GM21786 (cell line): ENCODE data around the gene ADORA1.

Source experiments
- ATAC-seq: cut with Tn5 transposase; IDR thresholded peaks from one replicate; pipeline ENCODE4 v1.9.1; 2021; ENCODE audit not compliant: unreplicated experiment

The ADORA1 gene

DNA sequence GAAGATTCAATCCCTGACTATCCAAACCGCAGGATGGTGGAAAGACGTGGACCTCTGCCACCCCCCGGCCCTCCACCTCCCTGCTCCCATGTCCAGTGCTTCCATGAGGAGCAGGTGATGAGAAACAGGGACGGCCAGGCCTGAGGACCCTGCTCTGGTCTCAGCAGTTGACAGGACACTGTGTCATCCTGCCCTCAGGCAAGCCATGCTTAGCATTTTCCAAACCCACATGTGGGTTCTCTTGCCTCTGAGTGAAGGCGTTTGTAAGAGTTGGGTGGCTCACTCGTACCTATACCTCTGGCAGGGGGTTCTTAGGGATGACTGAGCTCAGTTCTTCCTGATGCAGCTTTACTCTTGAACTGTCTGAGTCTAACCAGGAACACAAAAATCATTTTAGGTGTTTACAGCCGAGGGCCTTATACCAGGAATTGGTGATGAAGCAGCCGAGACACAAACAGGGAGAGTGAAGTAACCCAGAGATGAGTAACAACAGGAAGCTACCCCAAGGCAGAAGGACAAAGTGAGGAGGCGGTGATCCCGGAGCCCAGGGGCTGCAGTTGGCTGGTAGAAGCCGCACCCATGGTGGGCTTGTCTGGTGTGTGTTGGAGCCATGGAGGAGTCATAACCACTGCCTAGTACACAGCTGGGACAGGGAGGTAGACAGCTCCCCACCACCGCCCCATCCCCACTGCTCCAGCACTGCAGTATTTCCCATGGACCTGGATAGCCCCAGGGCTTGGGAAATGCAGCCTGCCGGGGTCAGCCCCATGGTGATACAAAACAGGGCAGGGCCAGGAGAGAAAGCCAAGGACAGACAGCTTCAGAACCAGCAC, 26.7 kb downstream of the ADORA1 start:
- no peak for ATAC-seq

DNA sequence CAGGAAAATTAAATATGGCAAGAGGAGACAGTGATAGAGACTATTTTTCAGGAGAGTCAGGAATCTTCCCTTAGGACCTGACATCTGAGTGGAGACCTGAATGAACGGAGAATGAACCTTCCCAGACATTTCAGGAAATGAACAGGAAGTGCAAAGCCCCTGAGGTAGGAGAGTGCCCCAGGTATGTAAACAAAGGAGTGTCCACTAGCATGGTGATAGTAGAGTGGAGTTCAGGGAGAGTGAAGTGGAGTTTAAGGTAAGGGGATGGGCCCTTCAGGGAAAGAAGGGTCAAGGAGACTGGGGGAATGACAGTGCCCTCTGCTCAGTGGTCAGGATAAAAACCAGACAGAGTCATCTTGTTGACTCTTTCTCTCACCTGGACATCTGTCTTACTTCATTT, 28.8 kb downstream of the ADORA1 start:
- ATAC-seq: no peak

DNA sequence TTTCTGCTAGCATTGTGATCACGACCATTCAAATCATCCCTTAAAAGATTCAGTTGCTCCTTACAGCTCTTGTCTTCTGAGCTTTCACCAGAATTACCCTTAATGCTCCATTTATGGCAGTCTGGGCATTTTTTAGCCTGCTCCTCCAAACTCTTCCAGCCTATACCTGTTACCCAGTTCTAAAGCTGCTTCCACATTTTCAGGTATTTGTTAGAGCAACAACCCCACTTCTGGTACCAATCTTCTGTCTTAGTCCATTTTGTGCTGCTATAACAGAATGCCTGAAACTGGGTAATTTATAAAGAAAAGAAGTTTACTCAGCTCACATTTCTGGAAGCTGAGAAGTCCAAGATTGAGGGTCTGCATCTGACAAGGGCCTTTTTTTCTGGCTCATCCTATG, 30.9 kb downstream of the ADORA1 start:
- no peak for ATAC-seq

DNA sequence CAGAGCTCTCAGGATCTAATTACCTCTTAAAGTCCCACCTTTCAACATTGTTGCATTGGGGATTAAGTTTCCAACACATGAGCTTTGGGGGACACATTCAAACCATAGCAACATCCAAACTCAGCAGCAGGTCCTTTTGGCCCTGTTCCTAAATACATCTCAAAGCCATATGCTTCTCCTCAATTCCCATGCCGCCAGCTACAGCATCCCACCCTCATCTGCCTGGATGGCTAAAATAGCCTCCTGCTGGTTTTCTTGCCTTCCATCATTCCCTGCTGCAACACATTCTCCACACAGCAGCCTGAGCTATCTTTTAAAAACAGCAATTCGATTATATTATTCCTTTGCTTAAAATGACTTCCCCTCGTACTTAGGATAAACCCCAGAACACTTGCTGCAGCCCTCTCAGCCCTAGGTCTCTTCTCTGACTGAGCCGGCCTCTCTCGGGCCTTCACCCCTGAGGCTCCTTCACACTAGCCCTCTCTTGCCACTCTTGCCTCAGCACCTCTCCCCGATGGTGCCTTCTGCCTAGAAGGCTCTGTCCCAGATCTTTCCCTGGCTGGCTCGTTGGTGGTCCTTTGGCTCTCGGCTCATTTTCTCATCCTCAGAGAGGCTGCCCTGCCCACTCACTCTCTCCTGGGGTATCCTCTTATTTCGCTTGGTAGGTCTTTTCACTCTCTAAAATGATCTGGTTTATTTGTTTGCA, 31.6 kb downstream of the ADORA1 start:
- ATAC-seq: no peak

DNA sequence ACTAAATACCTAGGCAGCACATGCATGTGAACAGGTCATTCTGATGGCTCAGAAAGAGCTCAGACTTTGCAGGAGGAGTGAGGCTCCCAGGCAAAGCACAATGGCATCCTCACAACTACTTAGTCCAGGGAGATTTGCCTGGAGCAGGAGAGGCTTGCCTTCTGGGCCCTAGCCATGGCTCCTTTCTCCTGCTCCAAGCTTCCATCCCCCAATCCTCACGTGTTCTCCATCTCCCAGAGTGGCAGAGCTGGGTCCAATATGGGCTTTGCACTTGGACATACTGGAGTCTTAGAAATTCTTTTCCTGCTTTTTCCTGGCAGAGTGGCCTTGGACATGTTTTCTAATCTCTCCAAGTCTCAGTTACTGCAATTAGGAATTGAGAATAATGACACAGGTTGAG, 32.3 kb downstream of the ADORA1 start:
- ATAC-seq: no peak

DNA sequence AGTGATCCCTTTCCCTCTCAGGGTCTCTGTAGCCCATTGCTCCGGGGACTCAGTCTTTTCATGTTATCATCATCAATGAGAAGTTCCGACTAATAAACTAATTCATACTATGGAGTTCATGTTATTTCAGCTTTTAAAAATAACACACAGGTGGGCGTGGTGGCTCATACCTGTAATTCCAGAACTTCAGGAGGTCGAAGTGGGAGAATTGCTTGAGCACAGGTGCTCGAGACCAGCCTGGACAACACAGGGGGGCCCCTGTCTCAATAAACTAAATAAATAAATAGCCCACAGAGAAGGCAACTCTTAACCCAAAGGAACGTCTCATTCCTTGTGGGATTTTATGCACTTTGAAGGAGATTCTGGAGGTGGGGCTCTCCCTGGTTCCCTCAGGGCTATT, 33.6 kb downstream of the ADORA1 start:
- no peak for ATAC-seq

DNA sequence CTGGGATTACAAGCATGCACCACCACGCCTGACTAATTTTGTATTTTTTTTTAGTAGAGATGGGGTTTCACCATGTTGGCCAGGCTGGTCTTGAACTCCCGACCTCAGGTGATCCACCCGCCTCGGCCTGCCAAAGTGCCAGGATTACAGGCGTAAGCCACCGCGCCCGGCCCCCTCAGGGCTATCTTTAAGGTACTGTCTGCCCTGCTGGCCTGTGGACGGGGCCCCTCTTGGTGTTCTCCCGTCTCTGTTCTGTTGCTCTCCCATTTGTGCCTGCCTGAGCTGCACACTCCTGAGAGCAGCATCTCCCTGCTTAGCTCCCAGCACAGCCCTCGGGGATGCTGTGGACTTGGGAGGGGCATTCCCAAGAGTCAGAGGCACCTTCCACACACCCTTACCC, 34.2 kb downstream of the ADORA1 start:
- no peak for ATAC-seq

DNA sequence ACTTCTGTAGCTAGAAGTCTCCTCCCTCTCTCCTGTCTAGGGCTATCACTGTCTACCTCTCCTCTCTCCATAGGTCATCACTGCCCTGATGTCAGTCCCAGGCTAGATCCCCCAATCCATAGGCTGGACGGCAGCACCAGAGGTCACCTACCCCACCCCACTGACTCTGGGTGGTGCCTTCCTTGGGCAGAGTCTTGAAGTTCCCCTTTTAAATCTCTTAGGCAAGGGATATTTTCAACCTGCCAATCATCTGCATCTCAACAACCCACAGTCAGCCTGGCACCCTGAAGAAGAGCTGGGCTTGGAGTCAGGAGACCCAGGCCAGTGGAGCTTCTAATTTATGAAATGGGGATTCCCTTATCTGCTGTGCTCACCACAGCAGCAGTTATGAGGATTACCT, 34.9 kb downstream of the ADORA1 start:
- no peak for ATAC-seq

DNA sequence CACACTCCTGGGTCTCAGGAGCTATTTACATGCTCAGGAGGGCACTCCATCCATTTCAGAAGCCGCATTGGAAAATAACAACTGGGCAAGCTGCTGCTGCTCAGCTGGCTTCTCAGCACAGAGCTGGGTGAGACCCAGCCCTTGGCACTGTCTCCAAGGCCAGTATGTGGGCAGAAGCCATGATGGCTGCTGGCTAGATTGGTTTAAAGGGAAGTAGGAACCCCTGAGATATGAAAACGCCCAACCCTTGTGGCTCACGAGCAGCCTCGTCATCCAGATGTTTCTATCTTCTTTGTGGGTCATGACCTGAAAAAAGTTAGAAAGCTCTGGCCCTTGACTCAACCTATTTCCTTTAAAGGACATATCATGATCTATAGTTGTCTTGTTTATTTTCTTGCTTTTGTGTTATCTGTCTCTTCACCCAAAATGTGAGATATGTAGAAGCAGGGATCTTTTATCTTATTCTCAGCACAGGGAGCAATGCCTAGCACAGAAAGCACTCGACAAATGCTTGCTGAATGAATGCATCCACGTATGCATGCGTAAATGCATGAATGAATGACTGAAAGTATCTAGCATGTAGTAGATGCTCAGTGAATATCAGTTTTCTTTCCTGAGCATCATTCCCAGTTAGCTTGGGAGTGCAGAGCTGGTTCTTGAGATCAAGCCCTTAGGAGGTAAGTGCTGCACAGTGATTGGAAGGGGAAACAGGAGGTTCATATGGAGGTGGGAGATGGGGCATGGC, 36.5 kb downstream of the ADORA1 start:
- no peak for ATAC-seq

DNA sequence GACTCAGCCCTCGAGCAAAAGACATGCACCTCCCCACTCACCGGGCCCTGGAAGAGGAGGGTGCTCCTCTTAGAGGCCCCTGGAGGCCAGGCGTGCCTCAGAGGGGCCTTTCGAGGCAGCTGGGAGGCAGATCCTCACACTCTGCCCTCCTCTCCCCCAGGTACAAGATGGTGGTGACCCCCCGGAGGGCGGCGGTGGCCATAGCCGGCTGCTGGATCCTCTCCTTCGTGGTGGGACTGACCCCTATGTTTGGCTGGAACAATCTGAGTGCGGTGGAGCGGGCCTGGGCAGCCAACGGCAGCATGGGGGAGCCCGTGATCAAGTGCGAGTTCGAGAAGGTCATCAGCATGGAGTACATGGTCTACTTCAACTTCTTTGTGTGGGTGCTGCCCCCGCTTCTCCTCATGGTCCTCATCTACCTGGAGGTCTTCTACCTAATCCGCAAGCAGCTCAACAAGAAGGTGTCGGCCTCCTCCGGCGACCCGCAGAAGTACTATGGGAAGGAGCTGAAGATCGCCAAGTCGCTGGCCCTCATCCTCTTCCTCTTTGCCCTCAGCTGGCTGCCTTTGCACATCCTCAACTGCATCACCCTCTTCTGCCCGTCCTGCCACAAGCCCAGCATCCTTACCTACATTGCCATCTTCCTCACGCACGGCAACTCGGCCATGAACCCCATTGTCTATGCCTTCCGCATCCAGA, 37.7 kb downstream of the ADORA1 start:
- ATAC-seq: no peak

DNA sequence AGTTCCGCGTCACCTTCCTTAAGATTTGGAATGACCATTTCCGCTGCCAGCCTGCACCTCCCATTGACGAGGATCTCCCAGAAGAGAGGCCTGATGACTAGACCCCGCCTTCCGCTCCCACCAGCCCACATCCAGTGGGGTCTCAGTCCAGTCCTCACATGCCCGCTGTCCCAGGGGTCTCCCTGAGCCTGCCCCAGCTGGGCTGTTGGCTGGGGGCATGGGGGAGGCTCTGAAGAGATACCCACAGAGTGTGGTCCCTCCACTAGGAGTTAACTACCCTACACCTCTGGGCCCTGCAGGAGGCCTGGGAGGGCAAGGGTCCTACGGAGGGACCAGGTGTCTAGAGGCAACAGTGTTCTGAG, 38.3 kb downstream of the ADORA1 start:
- ATAC-seq: no peak

DNA sequence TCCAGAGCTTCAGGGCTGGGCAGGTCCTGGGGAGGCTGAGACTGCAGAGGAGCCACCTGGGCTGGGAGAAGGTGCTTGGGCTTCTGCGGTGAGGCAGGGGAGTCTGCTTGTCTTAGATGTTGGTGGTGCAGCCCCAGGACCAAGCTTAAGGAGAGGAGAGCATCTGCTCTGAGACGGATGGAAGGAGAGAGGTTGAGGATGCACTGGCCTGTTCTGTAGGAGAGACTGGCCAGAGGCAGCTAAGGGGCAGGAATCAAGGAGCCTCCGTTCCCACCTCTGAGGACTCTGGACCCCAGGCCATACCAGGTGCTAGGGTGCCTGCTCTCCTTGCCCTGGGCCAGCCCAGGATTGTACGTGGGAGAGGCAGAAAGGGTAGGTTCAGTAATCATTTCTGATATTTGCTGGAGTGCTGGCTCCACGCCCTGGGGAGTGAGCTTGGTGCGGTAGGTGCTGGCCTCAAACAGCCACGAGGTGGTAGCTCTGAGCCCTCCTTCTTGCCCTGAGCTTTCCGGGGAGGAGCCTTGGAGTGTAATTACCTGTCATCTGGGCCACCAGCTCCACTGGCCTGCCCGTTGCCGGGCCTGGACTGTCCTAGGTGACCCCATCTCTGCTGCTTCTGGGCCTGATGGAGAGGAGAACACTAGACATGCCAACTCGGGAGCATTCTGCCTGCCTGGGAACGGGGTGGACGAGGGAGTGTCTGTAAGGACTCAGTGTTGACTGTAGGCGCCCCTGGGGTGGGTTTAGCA, 38.8 kb downstream of the ADORA1 start:
- peak; percentile 60 for ATAC-seq

DNA sequence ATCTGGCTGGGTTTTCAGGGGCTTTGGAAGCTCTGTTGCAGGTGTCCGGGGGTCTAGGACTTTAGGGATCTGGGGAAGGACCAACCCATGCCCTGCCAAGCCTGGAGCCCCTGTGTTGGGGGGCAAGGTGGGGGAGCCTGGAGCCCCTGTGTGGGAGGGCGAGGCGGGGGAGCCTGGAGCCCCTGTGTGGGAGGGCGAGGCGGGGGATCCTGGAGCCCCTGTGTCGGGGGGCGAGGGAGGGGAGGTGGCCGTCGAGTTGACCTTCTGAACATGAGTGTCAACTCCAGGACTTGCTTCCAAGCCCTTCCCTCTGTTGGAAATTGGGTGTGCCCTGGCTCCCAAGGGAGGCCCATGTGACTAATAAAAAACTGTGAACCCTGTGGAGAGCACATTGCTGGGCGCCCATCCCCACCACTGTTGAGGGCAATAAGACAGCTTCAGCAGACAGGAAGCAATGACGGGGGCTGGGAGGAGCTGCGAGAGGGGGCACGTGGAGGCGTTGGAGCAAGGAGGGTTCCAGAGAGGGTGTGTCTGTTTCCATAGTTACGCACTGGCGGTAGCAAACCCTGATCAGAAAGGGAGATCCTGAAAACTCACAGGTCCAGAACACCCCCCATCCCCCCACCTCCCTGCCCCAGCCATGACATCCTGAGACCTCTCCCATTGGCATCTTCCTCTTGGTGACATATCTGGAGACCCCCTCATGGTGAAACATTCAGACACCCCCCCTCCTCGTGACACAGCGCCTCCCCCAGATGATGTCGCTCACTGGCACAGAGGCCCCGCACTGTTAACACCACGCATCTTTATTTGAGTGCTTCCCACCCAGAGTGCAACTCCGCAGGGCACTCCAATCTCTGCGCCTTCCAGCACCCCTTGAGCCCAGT, 39.7 kb downstream of the ADORA1 start:
- no peak for ATAC-seq

DNA sequence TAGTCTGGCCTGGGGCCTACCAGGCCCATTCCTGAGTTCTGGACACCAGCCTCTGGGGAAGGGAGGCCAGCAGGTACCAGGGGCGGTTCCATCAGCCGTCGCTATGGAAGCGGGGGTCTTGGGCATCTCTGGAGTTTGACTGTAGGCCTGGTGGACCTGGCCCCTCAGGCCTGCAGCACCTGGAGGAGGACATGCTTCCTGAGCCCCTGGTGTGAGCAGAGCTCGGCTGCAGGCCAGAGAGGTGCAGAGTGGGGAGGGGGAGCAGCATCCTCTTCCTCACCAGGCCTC, 40.3 kb downstream of the ADORA1 start:
- ATAC-seq: no peak

DNA sequence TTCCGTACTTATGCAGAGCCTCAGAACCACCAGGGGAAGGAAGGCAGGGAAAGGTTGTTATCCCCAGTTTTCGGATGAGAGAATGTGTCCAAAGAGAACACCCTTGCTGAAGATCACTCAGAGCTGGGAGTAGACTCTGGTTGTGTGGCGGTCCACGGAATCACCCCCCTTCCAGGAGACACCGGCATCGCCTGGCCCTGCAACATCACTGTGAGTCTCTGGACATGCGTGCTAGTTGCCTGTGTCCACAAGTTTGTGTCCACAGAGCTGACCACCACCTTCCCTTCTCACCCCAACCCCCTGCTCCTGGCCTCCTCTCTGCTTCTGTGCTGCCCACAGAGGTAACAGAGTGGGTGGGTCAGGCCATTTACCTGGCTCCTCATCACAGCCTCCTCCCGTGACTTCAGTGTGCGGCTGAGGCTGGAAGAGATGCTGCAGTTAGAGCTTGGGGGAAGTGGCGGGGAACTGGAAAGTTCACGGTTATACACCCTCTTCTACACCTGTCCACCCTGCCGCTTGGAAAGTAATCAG, 40.8 kb downstream of the ADORA1 start:
- no peak for ATAC-seq

DNA sequence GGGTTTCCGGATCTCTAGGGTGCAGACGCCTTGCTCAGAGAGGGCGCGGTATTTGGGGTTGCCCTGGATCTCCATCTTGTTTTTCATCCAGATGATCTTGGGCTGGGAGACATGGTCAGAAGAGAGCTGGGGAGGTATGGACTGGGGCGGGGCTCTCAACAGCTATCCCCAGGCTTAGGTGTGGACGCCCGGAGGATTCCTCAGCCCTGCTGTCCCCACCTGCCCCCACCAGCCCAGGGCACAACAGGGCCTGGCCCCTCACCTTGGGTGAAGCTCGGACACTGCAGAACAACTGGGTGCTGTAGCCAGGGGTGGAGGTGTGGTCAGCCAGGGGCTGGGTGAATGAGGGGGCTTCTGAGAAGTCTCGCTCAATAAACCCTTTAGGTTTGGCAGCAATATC, 41.5 kb downstream of the ADORA1 start:
- no peak for ATAC-seq

DNA sequence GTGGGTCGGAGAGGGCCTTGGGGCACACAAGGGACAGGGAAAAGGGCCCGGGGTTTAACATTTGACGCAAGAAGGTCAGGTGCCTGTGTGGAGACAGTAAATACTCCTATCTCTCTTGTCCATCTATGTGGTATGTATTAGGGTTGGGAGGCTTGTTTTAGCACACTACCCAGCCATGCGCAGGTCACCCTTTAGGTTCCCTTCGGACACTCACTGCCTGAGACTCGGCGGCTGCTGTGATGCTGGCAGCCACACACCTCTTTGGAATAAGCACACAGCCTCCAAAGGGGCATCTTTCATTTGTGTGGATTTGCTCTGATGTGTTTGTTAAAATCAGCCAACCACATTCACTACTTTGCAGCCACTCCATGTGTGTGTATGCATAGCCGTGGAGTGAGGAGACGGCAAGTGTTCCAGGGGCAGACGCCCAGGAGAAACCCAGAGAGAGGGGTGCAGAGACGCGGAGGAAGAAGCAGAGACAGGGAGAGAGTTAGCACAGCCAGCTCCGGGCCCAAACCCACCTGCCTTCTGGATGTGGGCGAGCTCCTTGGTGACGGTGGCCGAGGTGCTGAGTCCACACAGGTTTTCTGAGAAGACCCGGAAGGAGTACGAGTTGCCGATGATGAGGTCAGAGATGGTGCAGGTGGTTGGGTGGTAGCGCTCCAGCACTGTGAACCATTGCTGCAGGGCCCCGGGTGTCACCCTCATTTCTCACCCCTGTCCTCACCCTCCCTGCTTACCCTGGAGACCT, 42.4 kb downstream of the ADORA1 start:
- no peak for ATAC-seq

DNA sequence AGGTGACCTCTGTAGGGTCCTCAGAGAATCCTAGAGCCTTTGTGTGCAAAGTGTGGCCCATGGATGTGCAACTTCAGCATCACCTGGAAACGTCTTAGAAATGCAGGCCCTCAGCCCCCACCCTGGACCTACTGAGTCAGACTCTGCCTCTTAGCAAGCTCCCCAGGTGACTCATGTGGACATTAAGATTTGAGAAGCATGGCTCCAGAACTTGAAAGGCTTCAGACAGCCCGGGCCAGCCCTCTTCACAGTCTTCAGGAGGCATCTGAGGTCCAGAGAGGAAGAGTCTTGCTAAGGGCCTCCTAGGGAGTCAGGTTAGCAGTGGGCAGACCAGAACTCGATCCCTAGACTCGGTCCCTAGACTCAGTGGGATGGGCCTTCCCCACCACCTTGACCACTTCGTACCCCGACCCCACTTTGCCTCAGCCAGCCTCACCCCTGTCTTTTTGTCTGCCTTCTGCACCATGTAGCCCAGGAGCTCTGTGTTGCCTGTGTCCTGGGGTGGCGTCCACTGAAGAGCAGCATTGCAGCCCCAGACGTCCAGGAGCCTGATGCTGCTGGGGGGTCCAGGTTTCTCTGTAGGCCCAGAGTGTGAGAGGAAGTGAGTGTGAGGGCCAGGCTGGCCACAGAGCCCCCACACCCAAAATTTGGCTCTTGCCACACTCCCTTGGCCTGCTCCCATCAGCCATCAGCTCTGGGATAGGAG, 43.3 kb downstream of the ADORA1 start:
- no peak for ATAC-seq
